ENCODE data around the gene KIAA0040. TPM values are rescaled to one million over a fixed set of nuclear protein-coding genes. Genes with fewer than 3 reads are reported as not detected.

KIAA0040 gene
- 26.7 and 27.7 TPM in 2 replicates for total RNA-seq (2022)
- Bru-seq, nascent RNA: percentile 76 among the genes with signal in this experiment
- percentile 80 among the genes with signal in this experiment for BruChase-seq, experiment 1, labeled RNA remaining after a 6-hour chase
- BruChase-seq, experiment 2, labeled RNA remaining after a 2-hour chase: percentile 72 among the genes with signal in this experiment
- long read RNA-seq, full-length matches to known transcripts: 41 of 58 reads
- long read RNA-seq, partial matches to known transcripts: 3 of 58 reads
- long read RNA-seq, other reads (novel, unspliced or antisense): 14 of 58 reads

DNA sequence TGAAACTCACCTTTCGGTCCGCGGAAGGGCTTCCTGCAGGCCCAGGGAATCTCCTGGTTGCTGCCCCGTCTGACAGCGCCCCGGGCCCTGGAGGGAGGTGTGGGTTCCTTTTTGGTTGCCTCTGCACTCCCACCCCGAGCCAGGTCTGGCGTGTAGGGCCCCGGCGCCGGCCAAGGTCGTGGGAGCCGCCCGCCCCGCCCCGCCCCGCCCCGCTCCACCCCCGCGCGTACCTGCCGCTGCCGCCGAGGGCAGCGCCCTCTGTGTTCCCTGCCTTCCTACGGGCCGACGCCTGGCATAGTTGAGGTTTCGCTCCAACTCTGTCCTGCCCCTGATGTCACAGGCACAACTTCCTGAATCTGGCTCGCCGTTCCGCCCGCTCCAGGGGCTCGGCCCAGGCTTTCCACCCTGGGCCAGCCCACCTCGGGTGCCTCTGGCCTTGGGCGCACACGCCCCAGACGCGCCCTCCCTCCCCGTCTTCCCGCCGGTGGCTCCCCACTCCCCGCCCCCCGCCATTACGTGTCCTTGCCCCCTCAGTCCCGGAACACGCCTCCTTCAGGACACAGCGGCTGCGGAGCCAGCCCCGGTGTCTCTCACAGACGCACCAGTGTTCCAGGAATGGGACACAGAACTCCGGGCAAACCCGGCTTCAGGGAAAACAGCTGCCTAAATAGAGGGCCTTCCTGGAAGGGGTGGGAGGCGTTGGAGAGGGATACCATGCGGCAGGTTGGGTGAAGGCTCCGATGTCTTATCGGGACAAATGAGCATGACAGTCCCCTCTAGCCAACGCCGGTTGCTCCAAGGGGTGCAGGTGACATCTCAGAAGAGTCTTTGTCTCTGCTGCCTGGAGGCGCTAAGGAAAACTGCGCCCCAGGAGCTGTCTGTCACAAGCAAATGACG, at the start of gene KIAA0040:
TSS of gene KIAA0040 (minus strand) at position 147 of the 897 bp plus-strand sequence. CDS start 31,763 bp downstream, outside the sequence.
- CTCF ChIA-PET: interaction anchor here (0.6 to 8.4 kb wide), 25 partner anchors 9 to 194 kb away, joined by 3 to 78 read pairs (median 6); no protein-coding TSS in a partner anchor
- no peak for TF ChIP-seq CTCF (IDR thresholded peaks at IDR 0.05; ENCODE audit: unreplicated experiment)
- H3K27me3 Mint-ChIP-seq (ENCODE audit: insufficient read depth, unreplicated experiment): no peaks in the 10 kb centered on the region
- H3K27ac Mint-ChIP-seq (ENCODE audit: low read depth, unreplicated experiment): peak within 1 kb of the TSS; percentile 67
- no peaks in the 10 kb centered on the region for H3K9me3 Mint-ChIP-seq (ENCODE audit: unreplicated experiment)
- POLR2A ChIA-PET: interaction anchor here (0.6 to 3.1 kb wide), 17 partner anchors 8 to 1015 kb away, joined by 3 to 32 read pairs (median 7); partner anchors contain the start of gene MRPS14
- peak within 1 kb of the TSS; percentile 80 for H3K4me3 Mint-ChIP-seq (ENCODE audit: unreplicated experiment)
- BruUV-seq (replicated peaks): no TSS peak
- intact Hi-C loops (cut with micrococcal nuclease): loop anchor here (1.0 to 2.0 kb wide), 2 partner anchors 28 to 38 kb away; no protein-coding TSS in a partner anchor
- H3K36me3 Mint-ChIP-seq (ENCODE audit: insufficient read depth, unreplicated experiment): peaks cover 1% of the 10 kb centered on the region
- peak; percentile 87 for DNase-seq (ENCODE audit: unreplicated experiment)
- peaks cover 43% of the 10 kb centered on the region for H3K4me1 Mint-ChIP-seq (ENCODE audit: insufficient read depth, unreplicated experiment)

GRCh38 chr1:175237389-175237788, 44.8 kb upstream of the KIAA0040 start:
- no peaks in the 10 kb centered on the region for H3K36me3 Mint-ChIP-seq (ENCODE audit: insufficient read depth, unreplicated experiment)
- H3K4me3 Mint-ChIP-seq (ENCODE audit: unreplicated experiment): no peak overlapping the region
- ChIA-PET POLR2A (interaction anchor here (0.7 kb wide), 1 partner anchor 554 kb away, joined by 3 read pairs; no protein-coding TSS in a partner anchor), CTCF (interaction anchor here (0.6 to 6.9 kb wide), 3 partner anchors 76 to 91 kb away, joined by 3 to 22 read pairs (median 4); no protein-coding TSS in a partner anchor)
- no peaks in the 10 kb centered on the region for H3K9me3 Mint-ChIP-seq (ENCODE audit: unreplicated experiment)
- TF ChIP-seq CTCF (IDR thresholded peaks at IDR 0.05; ENCODE audit: unreplicated experiment): no peak
- H3K4me1 Mint-ChIP-seq (ENCODE audit: insufficient read depth, unreplicated experiment): no peaks in the 10 kb centered on the region
- intact Hi-C loops (cut with micrococcal nuclease): no loop called here
- no TSS peak for BruUV-seq (replicated peaks)
- no peak for DNase-seq (ENCODE audit: unreplicated experiment)
- H3K27me3 Mint-ChIP-seq (ENCODE audit: insufficient read depth, unreplicated experiment): no peaks in the 10 kb centered on the region
- H3K27ac Mint-ChIP-seq (ENCODE audit: low read depth, unreplicated experiment): no peak overlapping the region

- no peaks in the 10 kb centered on the region for H3K27me3 Mint-ChIP-seq (ENCODE audit: insufficient read depth, unreplicated experiment)
- H3K4me3 Mint-ChIP-seq (ENCODE audit: unreplicated experiment): no peak overlapping the region
- intact Hi-C loops (cut with micrococcal nuclease): no loop called here
- H3K36me3 Mint-ChIP-seq (ENCODE audit: insufficient read depth, unreplicated experiment): no peaks in the 10 kb centered on the region
- peak; percentile 11 for DNase-seq (ENCODE audit: unreplicated experiment)
- ChIA-PET CTCF (interaction anchor here (0.7 to 6.9 kb wide), 7 partner anchors 10 to 83 kb away, joined by 3 to 22 read pairs (median 4); no protein-coding TSS in a partner anchor), POLR2A (no interaction called here)
- H3K4me1 Mint-ChIP-seq (ENCODE audit: insufficient read depth, unreplicated experiment): no peaks in the 10 kb centered on the region
- H3K27ac Mint-ChIP-seq (ENCODE audit: low read depth, unreplicated experiment): no peak overlapping the region
- no TSS peak for BruUV-seq (replicated peaks)
- H3K9me3 Mint-ChIP-seq (ENCODE audit: unreplicated experiment): no peaks in the 10 kb centered on the region
- TF ChIP-seq CTCF (IDR thresholded peaks at IDR 0.05; ENCODE audit: unreplicated experiment): no peak
Observed at GRCh38 chr1:175234639-175235038, 42.1 kb upstream of the KIAA0040 start.

DNA sequence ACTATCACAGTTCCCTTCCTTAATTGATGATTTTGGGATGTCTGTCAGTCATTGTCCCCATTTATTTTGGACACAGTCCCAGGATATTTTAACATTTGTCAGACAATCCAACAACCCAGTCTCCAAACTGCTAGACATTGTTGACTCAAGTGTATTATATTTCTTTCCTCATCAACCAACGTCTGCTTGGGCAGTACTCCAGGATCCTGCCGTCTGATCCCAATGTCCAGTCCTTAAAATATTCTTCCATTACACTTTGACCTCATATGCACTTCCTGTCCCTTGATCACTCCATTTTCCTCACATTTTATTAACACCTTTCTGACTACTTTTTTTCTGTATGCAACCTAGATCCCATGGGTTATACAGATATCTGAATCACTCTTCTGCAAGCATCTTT, 39.8 kb upstream of the KIAA0040 start:
- no peak overlapping the region for H3K27ac Mint-ChIP-seq (ENCODE audit: low read depth, unreplicated experiment)
- no peaks in the 10 kb centered on the region for H3K36me3 Mint-ChIP-seq (ENCODE audit: insufficient read depth, unreplicated experiment)
- no peak for DNase-seq (ENCODE audit: unreplicated experiment)
- no TSS peak for BruUV-seq (replicated peaks)
- H3K9me3 Mint-ChIP-seq (ENCODE audit: unreplicated experiment): no peaks in the 10 kb centered on the region
- ChIA-PET POLR2A (no interaction called here), CTCF (interaction anchor here (1.1 to 6.9 kb wide), 4 partner anchors 74 to 87 kb away, joined by 3 to 22 read pairs (median 6); no protein-coding TSS in a partner anchor)
- no peaks in the 10 kb centered on the region for H3K27me3 Mint-ChIP-seq (ENCODE audit: insufficient read depth, unreplicated experiment)
- intact Hi-C loops (cut with micrococcal nuclease): no loop called here
- no peak overlapping the region for H3K4me3 Mint-ChIP-seq (ENCODE audit: unreplicated experiment)
- no peak for TF ChIP-seq CTCF (IDR thresholded peaks at IDR 0.05; ENCODE audit: unreplicated experiment)
- H3K4me1 Mint-ChIP-seq (ENCODE audit: insufficient read depth, unreplicated experiment): no peaks in the 10 kb centered on the region

Data from MCF 10A (cell line).